WTC11 (cell line): ENCODE results near the gene STPG3. TPM values are rescaled to one million over a fixed set of nuclear protein-coding genes. Genes with fewer than 3 reads are reported as not detected.

Experiments used
- ATAC-seq: fragments of 200-7000 bp; cut with Tn5 transposase; 2 replicates; pipeline ENCODE4 v1.10.0; 2021; ENCODE audit warnings: mild to moderate bottlenecking, moderate library complexity
- CTCF ChIA-PET: fragments of 300-600 bp; sonication (Branson Sonifier 250); formaldehyde crosslinking; loops from one replicate; lab custom pipeline; 2021; ENCODE audit warnings: antibody characterized with exemption; lab: Charles Lee
- POLR2A ChIA-PET: fragments of 350-600 bp; sonication (Branson Sonifier 250); formaldehyde crosslinking; loops from one replicate; lab custom pipeline; 2021; ENCODE audit warnings: antibody characterized with exemption; lab: Charles Lee
- DNase-seq: peaks from one replicate; pipeline ENCODE4 v3.0.0; 2021; ENCODE audit warnings: low spot score
- H3K27ac Mint-ChIP-seq: 2 replicates; pipeline ENCODE4 v1.8.0; 2021; ENCODE audit warnings: mixed read lengths
- H3K27me3 Mint-ChIP-seq: 2 replicates; pipeline ENCODE4 v1.8.0; 2021; ENCODE audit warnings: low read depth, mild to moderate bottlenecking, moderate library complexity, mixed read lengths
- H3K36me3 Mint-ChIP-seq: 2 replicates; pipeline ENCODE4 v1.8.0; 2021; ENCODE audit warnings: mixed read lengths
- H3K4me1 Mint-ChIP-seq: 2 replicates; pipeline ENCODE4 v1.8.0; 2022; ENCODE audit warnings: mixed read lengths
- H3K4me3 Mint-ChIP-seq: 2 replicates; pipeline ENCODE4 v1.8.0; 2021; ENCODE audit warnings: mild to moderate bottlenecking, moderate library complexity, mixed read lengths
- H3K9me3 Mint-ChIP-seq: 2 replicates; pipeline ENCODE4 v1.8.0; 2021; ENCODE audit warnings: mixed read lengths
- ATF1 ChIP-seq: sonication (generic); formaldehyde crosslinking; IDR thresholded peaks from 2 replicates; pipeline ENCODE4 v1.8.1; 2023; ENCODE audit warnings: mild to moderate bottlenecking, moderate library complexity, missing genetic modification reagents
- CBFB ChIP-seq: sonication (generic); formaldehyde crosslinking; IDR thresholded peaks from 2 replicates; pipeline ENCODE4 v1.8.1; 2022; ENCODE audit warnings: mild to moderate bottlenecking, low read depth, missing genetic modification reagents
- GABPB1 ChIP-seq: sonication (generic); formaldehyde crosslinking; IDR thresholded peaks from 2 replicates; pipeline ENCODE4 v1.8.1; 2023; ENCODE audit warnings: mild to moderate bottlenecking, missing genetic modification reagents
- NFE2L1 ChIP-seq: sonication (generic); formaldehyde crosslinking; IDR thresholded peaks from 2 replicates; pipeline ENCODE4 v1.8.1; 2023; ENCODE audit warnings: missing genetic modification reagents
- NR1H2 ChIP-seq: sonication (generic); formaldehyde crosslinking; IDR thresholded peaks from 2 replicates; pipeline ENCODE4 v1.9.0; 2021; ENCODE audit warnings: mild to moderate bottlenecking, moderate library complexity, missing genetic modification reagents
- NR2C2 ChIP-seq: sonication (generic); formaldehyde crosslinking; IDR thresholded peaks from 2 replicates; pipeline ENCODE4 v1.8.0; 2022; ENCODE audit warnings: mild to moderate bottlenecking, missing genetic modification reagents
- OVOL2 ChIP-seq: fragments of 250-450 bp; sonication (Bioruptor Pico); IDR thresholded peaks from 2 replicates; pipeline ENCODE4 v1.9.0; 2021; ENCODE audit warnings: mild to moderate bottlenecking, borderline replicate concordance
- PRRX2 ChIP-seq: fragments of 250-450 bp; sonication (Bioruptor Pico); IDR thresholded peaks from 2 replicates; pipeline ENCODE4 v1.8.0; 2021; ENCODE audit warnings: mild to moderate bottlenecking
- SMAD3 ChIP-seq: sonication (generic); formaldehyde crosslinking; IDR thresholded peaks from 2 replicates; pipeline ENCODE4 v1.8.0; 2022; ENCODE audit warnings: missing genetic modification reagents, mild to moderate bottlenecking, borderline replicate concordance
- SP1 ChIP-seq: sonication (generic); formaldehyde crosslinking; conservative IDR thresholded peaks from 2 replicates; pipeline ENCODE4 v1.8.1; 2022; ENCODE audit warnings: missing genetic modification reagents
- ZNF138 ChIP-seq: sonication (generic); formaldehyde crosslinking; conservative IDR thresholded peaks from 2 replicates; pipeline ENCODE4 v1.8.1; 2022; ENCODE audit warnings: mild to moderate bottlenecking, moderate library complexity, missing genetic modification reagents
- ZNF317 ChIP-seq: sonication (generic); formaldehyde crosslinking; IDR thresholded peaks from 2 replicates; pipeline ENCODE4 v1.8.1; 2023; ENCODE audit warnings: low read depth, mild to moderate bottlenecking, moderate library complexity, missing genetic modification reagents, borderline replicate concordance
- total RNA-seq: library from RNA; stranded (reverse); gene quantifications from 3 replicates; pipeline ENCODE4 v1.2.3, GENCODE V29; 2021
- TF ChIP-seq, protein P1 (sequence below): sonication (generic); formaldehyde crosslinking; IDR thresholded peaks from 2 replicates; pipeline ENCODE4 v1.8.0; 2023; ENCODE audit warnings: missing genetic modification reagents
- TF ChIP-seq, protein P2 (sequence below): sonication (generic); formaldehyde crosslinking; IDR thresholded peaks from 2 replicates; pipeline ENCODE4 v1.8.1; 2022; ENCODE audit warnings: mild to moderate bottlenecking, moderate library complexity, missing genetic modification reagents
- TF ChIP-seq, protein P3 (sequence below): fragments of 250-450 bp; sonication (Bioruptor Pico); IDR thresholded peaks from 2 replicates; pipeline ENCODE4 v2.1.2; 2022; ENCODE audit warnings: mild to moderate bottlenecking, moderate library complexity
- TF ChIP-seq, protein P4 (sequence below): sonication (generic); formaldehyde crosslinking; IDR thresholded peaks from 2 replicates; pipeline ENCODE4 v1.8.1; 2023; ENCODE audit warnings: mild to moderate bottlenecking, missing genetic modification reagents
- TF ChIP-seq, protein P5 (sequence below): sonication (generic); formaldehyde crosslinking; IDR thresholded peaks from 2 replicates; pipeline ENCODE4 v1.8.1; 2023; ENCODE audit warnings: mild to moderate bottlenecking, missing genetic modification reagents, moderate library complexity
- TF ChIP-seq, protein P6 (sequence below): fragments of 200-600 bp; IDR thresholded peaks from 2 replicates; pipeline ENCODE4 v1.8.0; 2022; ENCODE audit warnings: antibody characterized with exemption
- TF ChIP-seq, protein P7 (sequence below): sonication (generic); formaldehyde crosslinking; IDR thresholded peaks from 2 replicates; pipeline ENCODE4 v1.8.1; 2022; ENCODE audit warnings: missing genetic modification reagents, borderline replicate concordance
- TF ChIP-seq, protein P8 (sequence below): sonication (generic); formaldehyde crosslinking; IDR thresholded peaks from 2 replicates; pipeline ENCODE4 v1.8.0; 2023; ENCODE audit warnings: mild to moderate bottlenecking, missing genetic modification reagents

Gene STPG3
- total RNA-seq, 1 experiment from 2014 or later: 0.26 TPM

DNA sequence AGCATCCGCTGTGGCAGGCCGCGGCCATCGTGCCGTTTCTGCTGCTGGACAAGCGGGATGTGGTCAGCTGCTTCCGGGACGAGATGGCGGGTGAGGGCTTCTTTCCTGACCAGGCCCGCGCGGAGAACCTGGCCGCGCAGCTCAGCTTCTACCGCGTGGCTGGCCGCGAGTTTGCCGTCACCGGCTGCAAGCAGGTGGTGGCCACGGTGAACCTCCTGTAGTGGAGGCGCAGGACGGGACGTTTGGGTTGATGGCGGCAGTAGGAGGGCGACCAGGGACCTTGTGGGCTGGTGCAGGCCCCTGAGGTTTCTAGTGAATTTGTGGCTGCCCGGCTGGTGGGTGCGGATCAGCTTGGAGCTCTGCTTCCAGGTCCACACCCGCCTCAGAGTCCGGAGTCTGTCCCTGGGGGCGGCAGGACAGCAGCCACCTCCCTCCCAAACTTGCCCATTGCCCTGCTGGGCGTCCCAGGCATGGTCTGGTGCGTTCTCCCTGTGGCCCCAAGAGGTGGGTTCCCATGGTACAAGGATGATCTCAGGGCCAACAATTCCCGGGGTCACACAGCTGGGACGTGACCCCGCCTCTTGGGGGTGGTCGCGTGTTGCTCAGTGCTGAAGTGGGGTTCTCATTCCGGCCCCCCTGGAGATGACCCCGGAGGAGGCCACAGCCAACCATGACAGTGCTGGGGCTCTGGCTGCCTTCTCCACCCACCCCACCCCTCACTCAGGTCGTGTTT, 28.8 kb downstream of the STPG3 start:
- ATAC-seq (no peak), DNase-seq (no peak)
- no peaks in the 10 kb centered on the region for H3K36me3 Mint-ChIP-seq
- H3K27me3 Mint-ChIP-seq: peaks cover 19% of the 10 kb centered on the region
- ChIA-PET CTCF (interaction anchor here (0.5 to 2.1 kb wide), 7 partner anchors 26 to 266 kb away, joined by 3 to 6 read pairs (median 3); partner anchors contain the start of genes EXD3 and NOXA1), POLR2A (no interaction called here)
- TF ChIP-seq NFE2L1 (CRISPR knock-in tag) (no peak), SMAD3 (no peak), SP1 (CRISPR knock-in tag) (no peak), CBFB (CRISPR knock-in tag) (no peak), NR1H2 (CRISPR knock-in tag) (no peak), OVOL2 (CRISPR knock-in tag) (no peak)
- TF ChIP-seq, protein P1, sequence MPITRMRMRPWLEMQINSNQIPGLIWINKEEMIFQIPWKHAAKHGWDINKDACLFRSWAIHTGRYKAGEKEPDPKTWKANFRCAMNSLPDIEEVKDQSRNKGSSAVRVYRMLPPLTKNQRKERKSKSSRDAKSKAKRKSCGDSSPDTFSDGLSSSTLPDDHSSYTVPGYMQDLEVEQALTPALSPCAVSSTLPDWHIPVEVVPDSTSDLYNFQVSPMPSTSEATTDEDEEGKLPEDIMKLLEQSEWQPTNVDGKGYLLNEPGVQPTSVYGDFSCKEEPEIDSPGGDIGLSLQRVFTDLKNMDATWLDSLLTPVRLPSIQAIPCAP (CRISPR knock-in tag): no peak
- TF ChIP-seq, protein P2, sequence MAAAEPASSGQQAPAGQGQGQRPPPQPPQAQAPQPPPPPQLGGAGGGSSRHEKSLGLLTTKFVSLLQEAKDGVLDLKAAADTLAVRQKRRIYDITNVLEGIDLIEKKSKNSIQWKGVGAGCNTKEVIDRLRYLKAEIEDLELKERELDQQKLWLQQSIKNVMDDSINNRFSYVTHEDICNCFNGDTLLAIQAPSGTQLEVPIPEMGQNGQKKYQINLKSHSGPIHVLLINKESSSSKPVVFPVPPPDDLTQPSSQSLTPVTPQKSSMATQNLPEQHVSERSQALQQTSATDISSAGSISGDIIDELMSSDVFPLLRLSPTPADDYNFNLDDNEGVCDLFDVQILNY: no peak
- TF ChIP-seq, protein P3, sequence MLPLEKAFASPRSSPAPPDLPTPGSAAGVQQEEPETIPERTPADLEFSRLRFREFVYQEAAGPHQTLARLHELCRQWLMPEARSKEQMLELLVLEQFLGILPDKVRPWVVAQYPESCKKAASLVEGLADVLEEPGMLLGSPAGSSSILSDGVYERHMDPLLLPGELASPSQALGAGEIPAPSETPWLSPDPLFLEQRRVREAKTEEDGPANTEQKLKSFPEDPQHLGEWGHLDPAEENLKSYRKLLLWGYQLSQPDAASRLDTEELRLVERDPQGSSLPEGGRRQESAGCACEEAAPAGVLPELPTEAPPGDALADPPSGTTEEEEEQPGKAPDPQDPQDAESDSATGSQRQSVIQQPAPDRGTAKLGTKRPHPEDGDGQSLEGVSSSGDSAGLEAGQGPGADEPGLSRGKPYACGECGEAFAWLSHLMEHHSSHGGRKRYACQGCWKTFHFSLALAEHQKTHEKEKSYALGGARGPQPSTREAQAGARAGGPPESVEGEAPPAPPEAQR (CRISPR knock-in tag): no peak
- TF ChIP-seq, protein P4, sequence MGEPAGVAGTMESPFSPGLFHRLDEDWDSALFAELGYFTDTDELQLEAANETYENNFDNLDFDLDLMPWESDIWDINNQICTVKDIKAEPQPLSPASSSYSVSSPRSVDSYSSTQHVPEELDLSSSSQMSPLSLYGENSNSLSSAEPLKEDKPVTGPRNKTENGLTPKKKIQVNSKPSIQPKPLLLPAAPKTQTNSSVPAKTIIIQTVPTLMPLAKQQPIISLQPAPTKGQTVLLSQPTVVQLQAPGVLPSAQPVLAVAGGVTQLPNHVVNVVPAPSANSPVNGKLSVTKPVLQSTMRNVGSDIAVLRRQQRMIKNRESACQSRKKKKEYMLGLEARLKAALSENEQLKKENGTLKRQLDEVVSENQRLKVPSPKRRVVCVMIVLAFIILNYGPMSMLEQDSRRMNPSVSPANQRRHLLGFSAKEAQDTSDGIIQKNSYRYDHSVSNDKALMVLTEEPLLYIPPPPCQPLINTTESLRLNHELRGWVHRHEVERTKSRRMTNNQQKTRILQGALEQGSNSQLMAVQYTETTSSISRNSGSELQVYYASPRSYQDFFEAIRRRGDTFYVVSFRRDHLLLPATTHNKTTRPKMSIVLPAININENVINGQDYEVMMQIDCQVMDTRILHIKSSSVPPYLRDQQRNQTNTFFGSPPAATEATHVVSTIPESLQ: no peak
- no peak overlapping the region for H3K4me3 Mint-ChIP-seq
- no peak overlapping the region for H3K27ac Mint-ChIP-seq
- H3K4me1 Mint-ChIP-seq: peaks cover 16% of the 10 kb centered on the region
- no peaks in the 10 kb centered on the region for H3K9me3 Mint-ChIP-seq

DNA sequence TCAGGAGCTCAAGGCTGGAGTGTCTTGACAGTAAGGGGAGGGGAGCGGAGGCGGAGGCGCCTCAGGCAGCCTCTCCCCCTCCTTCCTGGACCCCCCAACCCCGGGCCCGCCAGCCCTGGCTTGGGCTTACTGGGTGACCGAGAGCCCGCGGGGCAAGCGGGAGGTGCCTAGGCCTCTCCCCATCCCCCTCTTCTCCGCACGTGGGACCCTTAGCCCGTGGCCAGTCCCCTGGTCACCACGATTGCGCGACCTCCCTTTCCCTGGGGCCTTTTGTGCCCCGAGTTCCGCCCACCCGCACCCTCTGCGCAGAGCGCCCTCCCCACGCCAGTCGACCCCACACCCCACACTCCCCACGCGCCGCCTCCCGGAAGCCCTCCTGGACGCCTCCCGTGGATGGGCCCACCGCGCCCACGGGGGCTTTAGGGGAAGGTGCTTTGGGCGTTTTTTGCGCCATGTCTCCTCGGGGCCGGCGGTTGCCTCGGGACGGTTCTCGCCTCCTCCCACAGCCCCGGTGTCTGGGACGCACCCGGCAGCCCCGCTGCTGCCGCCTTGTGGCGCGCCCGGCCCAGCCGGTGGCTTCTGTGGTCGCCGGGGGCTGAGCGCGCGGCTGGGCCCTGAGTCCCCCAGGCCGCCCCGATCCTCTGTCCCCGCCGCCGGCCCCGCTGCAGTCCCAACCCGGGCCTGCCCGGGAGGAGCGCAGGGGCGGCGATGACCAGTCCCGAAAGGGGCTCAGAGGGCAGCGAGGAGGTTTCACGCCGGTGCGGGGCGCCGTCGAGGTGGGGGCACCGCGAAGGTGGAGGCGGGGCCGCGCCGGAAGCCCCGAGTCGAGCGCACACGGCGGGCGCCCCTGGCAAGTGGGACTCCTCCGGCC, 29.6 kb downstream of the STPG3 start:
- ChIA-PET CTCF (interaction anchor here (0.6 to 2.7 kb wide), 13 partner anchors 8 to 143 kb away, joined by 3 to 17 read pairs (median 5); partner anchors contain the start of genes EXD3, NOXA1 and NRARP), POLR2A (no interaction called here)
- Mint-ChIP-seq H3K27me3 (peaks cover 19% of the 10 kb centered on the region), H3K36me3 (no peaks in the 10 kb centered on the region), H3K27ac (no peak overlapping the region), H3K4me1 (peaks cover 9% of the 10 kb centered on the region), H3K9me3 (no peaks in the 10 kb centered on the region), H3K4me3 (peak overlapping the region; percentile 68)
- peak; percentile 45 for ATAC-seq
- peak; percentile 66 for DNase-seq
- TF ChIP-seq ZNF317 (CRISPR knock-in tag) (no peak), PRRX2 (CRISPR knock-in tag) (no peak), SP1 (CRISPR knock-in tag) (peak; percentile 67), ZNF138 (no peak), GABPB1 (no peak), ATF1 (CRISPR knock-in tag) (0 out of 2 replicates have a peak, but pooled peaks have one; percentile 41), CBFB (CRISPR knock-in tag) (no peak), NR2C2 (CRISPR knock-in tag) (no peak)
- TF ChIP-seq, protein P5, sequence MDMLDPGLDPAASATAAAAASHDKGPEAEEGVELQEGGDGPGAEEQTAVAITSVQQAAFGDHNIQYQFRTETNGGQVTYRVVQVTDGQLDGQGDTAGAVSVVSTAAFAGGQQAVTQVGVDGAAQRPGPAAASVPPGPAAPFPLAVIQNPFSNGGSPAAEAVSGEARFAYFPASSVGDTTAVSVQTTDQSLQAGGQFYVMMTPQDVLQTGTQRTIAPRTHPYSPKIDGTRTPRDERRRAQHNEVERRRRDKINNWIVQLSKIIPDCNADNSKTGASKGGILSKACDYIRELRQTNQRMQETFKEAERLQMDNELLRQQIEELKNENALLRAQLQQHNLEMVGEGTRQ (CRISPR knock-in tag): no peak
- TF ChIP-seq, protein P6, sequence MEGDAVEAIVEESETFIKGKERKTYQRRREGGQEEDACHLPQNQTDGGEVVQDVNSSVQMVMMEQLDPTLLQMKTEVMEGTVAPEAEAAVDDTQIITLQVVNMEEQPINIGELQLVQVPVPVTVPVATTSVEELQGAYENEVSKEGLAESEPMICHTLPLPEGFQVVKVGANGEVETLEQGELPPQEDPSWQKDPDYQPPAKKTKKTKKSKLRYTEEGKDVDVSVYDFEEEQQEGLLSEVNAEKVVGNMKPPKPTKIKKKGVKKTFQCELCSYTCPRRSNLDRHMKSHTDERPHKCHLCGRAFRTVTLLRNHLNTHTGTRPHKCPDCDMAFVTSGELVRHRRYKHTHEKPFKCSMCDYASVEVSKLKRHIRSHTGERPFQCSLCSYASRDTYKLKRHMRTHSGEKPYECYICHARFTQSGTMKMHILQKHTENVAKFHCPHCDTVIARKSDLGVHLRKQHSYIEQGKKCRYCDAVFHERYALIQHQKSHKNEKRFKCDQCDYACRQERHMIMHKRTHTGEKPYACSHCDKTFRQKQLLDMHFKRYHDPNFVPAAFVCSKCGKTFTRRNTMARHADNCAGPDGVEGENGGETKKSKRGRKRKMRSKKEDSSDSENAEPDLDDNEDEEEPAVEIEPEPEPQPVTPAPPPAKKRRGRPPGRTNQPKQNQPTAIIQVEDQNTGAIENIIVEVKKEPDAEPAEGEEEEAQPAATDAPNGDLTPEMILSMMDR: peak; percentile 22; the same call in 1 of the 2 replicates
- TF ChIP-seq, protein P7, sequence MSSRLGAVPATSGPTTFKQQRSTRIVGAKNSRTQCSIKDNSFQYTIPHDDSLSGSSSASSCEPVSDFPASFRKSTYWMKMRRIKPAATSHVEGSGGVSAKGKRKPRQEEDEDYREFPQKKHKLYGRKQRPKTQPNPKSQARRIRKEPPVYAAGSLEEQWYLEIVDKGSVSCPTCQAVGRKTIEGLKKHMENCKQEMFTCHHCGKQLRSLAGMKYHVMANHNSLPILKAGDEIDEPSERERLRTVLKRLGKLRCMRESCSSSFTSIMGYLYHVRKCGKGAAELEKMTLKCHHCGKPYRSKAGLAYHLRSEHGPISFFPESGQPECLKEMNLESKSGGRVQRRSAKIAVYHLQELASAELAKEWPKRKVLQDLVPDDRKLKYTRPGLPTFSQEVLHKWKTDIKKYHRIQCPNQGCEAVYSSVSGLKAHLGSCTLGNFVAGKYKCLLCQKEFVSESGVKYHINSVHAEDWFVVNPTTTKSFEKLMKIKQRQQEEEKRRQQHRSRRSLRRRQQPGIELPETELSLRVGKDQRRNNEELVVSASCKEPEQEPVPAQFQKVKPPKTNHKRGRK (CRISPR knock-in tag): no peak
- TF ChIP-seq, protein P8, sequence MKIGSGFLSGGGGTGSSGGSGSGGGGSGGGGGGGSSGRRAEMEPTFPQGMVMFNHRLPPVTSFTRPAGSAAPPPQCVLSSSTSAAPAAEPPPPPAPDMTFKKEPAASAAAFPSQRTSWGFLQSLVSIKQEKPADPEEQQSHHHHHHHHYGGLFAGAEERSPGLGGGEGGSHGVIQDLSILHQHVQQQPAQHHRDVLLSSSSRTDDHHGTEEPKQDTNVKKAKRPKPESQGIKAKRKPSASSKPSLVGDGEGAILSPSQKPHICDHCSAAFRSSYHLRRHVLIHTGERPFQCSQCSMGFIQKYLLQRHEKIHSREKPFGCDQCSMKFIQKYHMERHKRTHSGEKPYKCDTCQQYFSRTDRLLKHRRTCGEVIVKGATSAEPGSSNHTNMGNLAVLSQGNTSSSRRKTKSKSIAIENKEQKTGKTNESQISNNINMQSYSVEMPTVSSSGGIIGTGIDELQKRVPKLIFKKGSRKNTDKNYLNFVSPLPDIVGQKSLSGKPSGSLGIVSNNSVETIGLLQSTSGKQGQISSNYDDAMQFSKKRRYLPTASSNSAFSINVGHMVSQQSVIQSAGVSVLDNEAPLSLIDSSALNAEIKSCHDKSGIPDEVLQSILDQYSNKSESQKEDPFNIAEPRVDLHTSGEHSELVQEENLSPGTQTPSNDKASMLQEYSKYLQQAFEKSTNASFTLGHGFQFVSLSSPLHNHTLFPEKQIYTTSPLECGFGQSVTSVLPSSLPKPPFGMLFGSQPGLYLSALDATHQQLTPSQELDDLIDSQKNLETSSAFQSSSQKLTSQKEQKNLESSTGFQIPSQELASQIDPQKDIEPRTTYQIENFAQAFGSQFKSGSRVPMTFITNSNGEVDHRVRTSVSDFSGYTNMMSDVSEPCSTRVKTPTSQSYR (CRISPR knock-in tag): no peak
